Measurements from ENCODE around the gene DCXR. TPM values are rescaled to one million over a fixed set of nuclear protein-coding genes. Genes with fewer than 3 reads are reported as not detected.

The DCXR gene
- total RNA-seq, 1 experiment from 2014 or later: 111 TPM

- Mint-ChIP-seq H3K9me3 (ENCODE audit: unreplicated experiment) (no peaks in the 10 kb centered on the region), H3K27me3 (ENCODE audit: insufficient read depth, unreplicated experiment) (no peaks in the 10 kb centered on the region), H3K27ac (ENCODE audit: low read depth, unreplicated experiment) (no peak overlapping the region), H3K4me1 (ENCODE audit: insufficient read depth, unreplicated experiment) (peaks cover 10% of the 10 kb centered on the region), H3K36me3 (ENCODE audit: insufficient read depth, unreplicated experiment) (peaks cover 12% of the 10 kb centered on the region), H3K4me3 (ENCODE audit: unreplicated experiment) (no peak overlapping the region)
- TF ChIP-seq, protein P1, sequence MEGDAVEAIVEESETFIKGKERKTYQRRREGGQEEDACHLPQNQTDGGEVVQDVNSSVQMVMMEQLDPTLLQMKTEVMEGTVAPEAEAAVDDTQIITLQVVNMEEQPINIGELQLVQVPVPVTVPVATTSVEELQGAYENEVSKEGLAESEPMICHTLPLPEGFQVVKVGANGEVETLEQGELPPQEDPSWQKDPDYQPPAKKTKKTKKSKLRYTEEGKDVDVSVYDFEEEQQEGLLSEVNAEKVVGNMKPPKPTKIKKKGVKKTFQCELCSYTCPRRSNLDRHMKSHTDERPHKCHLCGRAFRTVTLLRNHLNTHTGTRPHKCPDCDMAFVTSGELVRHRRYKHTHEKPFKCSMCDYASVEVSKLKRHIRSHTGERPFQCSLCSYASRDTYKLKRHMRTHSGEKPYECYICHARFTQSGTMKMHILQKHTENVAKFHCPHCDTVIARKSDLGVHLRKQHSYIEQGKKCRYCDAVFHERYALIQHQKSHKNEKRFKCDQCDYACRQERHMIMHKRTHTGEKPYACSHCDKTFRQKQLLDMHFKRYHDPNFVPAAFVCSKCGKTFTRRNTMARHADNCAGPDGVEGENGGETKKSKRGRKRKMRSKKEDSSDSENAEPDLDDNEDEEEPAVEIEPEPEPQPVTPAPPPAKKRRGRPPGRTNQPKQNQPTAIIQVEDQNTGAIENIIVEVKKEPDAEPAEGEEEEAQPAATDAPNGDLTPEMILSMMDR (IDR thresholded peaks at IDR 0.05; ENCODE audit: unreplicated experiment): no peak
- intact Hi-C loops (cut with micrococcal nuclease): no loop called here
- CTCF ChIA-PET: interaction anchor here (1.0 kb wide), 1 partner anchor 13 kb away, joined by 4 read pairs; no protein-coding TSS in a partner anchor
- DNase-seq (ENCODE audit: unreplicated experiment): peak; percentile 56
- BruUV-seq (replicated peaks): no TSS peak
- POLR2A ChIA-PET: interaction anchor here (1.0 kb wide), 1 partner anchor 15 kb away, joined by 3 read pairs; no protein-coding TSS in a partner anchor
Measured at GRCh38 chr17:82006468-82007227, 30.8 kb downstream of the DCXR start.

DNA sequence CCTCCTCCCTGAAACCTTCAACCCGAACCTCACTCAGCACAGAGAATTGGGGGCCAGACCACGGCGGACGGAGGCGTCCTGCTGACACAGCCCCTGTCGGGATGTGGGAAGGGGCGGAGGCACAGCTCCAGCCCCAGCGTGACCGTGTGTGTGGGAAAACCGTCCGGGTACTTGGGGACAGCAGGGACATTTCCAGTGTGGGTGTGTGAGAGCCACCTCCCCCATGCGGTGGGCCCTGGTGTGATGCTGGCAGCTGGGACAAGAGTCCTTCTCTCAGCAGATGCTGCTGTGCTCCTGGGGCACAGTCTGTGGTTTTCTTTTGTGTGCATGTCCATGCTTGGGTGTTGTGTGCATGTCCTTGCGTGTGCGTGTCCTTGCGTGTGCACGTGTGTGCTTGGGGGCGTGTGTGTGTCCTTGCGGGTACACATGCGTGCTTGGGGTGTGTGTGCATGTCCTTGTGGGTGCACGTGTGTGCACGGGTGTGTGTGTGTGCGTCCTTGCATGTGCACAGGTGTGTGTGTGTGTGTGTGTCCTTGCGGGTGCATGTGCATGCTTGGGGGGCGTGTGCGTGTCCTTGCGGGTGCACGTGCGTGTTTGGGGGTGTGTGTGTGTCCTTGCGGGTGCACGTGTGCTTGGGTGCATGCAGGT, 31.7 kb downstream of the DCXR start:
- TF ChIP-seq, protein P1 (IDR thresholded peaks at IDR 0.05; ENCODE audit: unreplicated experiment): no peak
- Mint-ChIP-seq H3K9me3 (ENCODE audit: unreplicated experiment) (no peaks in the 10 kb centered on the region), H3K27me3 (ENCODE audit: insufficient read depth, unreplicated experiment) (no peaks in the 10 kb centered on the region), H3K36me3 (ENCODE audit: insufficient read depth, unreplicated experiment) (peaks cover 12% of the 10 kb centered on the region), H3K27ac (ENCODE audit: low read depth, unreplicated experiment) (no peak overlapping the region), H3K4me3 (ENCODE audit: unreplicated experiment) (no peak overlapping the region), H3K4me1 (ENCODE audit: insufficient read depth, unreplicated experiment) (peaks cover 10% of the 10 kb centered on the region)
- no peak for DNase-seq (ENCODE audit: unreplicated experiment)
- ChIA-PET POLR2A (no interaction called here), CTCF (interaction anchor here (0.5 to 1.2 kb wide), 2 partner anchors 16 to 53 kb away, joined by 3 to 5 read pairs; no protein-coding TSS in a partner anchor)
- intact Hi-C loops (cut with micrococcal nuclease): no loop called here
- no TSS peak for BruUV-seq (replicated peaks)

- Mint-ChIP-seq H3K27me3 (ENCODE audit: insufficient read depth, unreplicated experiment) (no peaks in the 10 kb centered on the region), H3K27ac (ENCODE audit: low read depth, unreplicated experiment) (no peak overlapping the region), H3K4me3 (ENCODE audit: unreplicated experiment) (no peak overlapping the region), H3K36me3 (ENCODE audit: insufficient read depth, unreplicated experiment) (peaks cover 8% of the 10 kb centered on the region), H3K9me3 (ENCODE audit: unreplicated experiment) (no peaks in the 10 kb centered on the region), H3K4me1 (ENCODE audit: insufficient read depth, unreplicated experiment) (peaks cover 10% of the 10 kb centered on the region)
- no TSS peak for BruUV-seq (replicated peaks)
- TF ChIP-seq, protein P1 (IDR thresholded peaks at IDR 0.05; ENCODE audit: unreplicated experiment): no peak
- intact Hi-C loops (cut with micrococcal nuclease): no loop called here
- no peak for DNase-seq (ENCODE audit: unreplicated experiment)
- CTCF ChIA-PET: interaction anchor here (0.6 to 1.9 kb wide), 5 partner anchors 17 to 70 kb away, joined by 3 to 6 read pairs (median 4); partner anchors contain the start of gene NOTUM
- POLR2A ChIA-PET: interaction anchor here (0.6 to 3.7 kb wide), 6 partner anchors 13 to 79 kb away, joined by 3 to 31 read pairs (median 14); partner anchors contain the start of genes CENPX and LRRC45
Measured at GRCh38 chr17:82004517-82005455, 32.7 kb downstream of the DCXR start.
